ENCODE measurements around the gene ATCAY.

The ATCAY gene

DNA sequence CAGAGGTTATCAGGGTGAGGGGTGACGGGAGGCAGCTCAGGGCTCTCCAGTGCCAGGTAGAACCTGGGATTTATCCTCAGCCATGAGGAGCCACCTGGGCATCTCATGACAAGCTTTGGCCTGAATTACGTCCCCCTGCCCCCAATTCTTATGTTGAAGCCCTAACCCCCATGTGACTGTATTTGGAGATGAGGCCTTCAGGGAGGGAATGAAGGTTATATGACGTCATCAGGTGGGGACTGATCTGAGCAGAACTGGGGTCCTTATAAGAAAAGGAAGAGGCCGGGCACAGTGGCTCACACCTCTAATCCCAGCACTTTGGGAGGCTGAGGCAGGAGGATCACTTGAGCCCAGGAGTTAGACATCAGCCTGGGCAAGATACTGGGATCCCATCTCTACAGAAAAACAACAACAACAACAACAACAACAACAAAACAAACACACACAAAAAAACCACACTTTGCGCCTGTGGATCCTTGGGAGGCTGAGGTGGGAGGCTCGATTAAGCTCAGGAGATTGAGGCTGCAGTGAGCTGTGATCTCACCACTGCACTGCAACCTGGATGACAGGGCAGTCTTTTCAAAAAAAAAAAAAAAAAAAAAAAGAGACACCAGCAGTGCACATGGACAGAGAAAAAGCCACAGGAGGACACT is 30.0 kb upstream of the ATCAY start:
- DNase-seq (ENCODE audit: low read depth), result no peak

DNA sequence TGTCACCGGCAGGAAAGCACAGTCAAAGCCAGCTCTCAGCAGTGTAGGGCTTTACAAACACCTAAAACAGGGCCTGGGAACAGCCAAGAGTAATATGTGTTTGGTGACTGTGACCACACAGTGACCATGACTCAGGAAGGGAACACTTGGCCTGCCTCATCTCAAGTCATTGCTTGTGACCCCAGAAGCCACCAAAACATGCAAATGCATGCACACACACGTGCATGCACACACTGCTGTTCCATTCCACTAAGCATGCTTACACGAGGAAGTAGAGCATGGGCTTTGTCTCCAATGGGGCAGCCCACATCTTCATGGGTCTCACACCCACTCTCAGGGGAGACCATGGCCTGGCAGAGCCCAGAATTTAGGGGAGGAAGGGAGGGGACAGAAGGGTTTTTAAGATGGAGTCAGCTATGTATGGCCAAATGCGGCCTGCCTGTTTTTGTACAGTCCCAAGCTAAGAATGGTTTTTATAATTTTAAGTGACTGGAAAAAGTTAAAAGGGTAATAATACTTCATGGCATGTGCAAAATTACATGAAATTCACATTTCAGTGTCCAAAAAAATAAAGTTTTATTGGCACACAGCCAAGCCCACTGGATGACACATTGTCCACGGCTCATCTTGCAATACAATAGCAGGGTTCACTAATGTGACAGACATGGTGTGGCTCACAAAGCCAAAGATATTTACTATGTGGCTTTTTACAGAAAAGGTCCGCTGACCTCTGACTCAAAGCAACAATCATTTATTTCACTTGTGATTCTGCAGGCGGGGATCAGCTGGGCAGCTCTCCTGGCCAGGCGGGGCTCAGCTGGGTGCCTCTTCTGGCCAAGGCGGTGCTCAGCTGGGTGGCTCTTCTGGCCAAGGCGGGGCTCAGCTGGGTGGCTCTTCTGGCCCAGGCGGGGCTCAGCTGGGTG is 29.0 kb upstream of the ATCAY start:
- TF ChIP-seq MYC (IDR thresholded peaks at IDR 0.05; ENCODE audit: low read depth, low read length) (no peak), POLR2A (IDR thresholded peaks at IDR 0.05; ENCODE audit: extremely low read depth, insufficient read length) (no peak)
- TF ChIP-seq, protein P1, sequence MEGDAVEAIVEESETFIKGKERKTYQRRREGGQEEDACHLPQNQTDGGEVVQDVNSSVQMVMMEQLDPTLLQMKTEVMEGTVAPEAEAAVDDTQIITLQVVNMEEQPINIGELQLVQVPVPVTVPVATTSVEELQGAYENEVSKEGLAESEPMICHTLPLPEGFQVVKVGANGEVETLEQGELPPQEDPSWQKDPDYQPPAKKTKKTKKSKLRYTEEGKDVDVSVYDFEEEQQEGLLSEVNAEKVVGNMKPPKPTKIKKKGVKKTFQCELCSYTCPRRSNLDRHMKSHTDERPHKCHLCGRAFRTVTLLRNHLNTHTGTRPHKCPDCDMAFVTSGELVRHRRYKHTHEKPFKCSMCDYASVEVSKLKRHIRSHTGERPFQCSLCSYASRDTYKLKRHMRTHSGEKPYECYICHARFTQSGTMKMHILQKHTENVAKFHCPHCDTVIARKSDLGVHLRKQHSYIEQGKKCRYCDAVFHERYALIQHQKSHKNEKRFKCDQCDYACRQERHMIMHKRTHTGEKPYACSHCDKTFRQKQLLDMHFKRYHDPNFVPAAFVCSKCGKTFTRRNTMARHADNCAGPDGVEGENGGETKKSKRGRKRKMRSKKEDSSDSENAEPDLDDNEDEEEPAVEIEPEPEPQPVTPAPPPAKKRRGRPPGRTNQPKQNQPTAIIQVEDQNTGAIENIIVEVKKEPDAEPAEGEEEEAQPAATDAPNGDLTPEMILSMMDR (IDR thresholded peaks at IDR 0.05; ENCODE audit: low read depth, low read length), result no peak
- TF ChIP-seq, protein P2, sequence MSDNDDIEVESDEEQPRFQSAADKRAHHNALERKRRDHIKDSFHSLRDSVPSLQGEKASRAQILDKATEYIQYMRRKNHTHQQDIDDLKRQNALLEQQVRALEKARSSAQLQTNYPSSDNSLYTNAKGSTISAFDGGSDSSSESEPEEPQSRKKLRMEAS (IDR thresholded peaks at IDR 0.05; ENCODE audit: low read depth, low read length), result no peak
- no peak for DNase-seq (ENCODE audit: low read depth)
- no peak overlapping the region for H3K4me3 ChIP-seq (ENCODE audit: low read depth, low read length)

More for the DNA sequence above, 30.0 kb upstream of the ATCAY start:
- TF ChIP-seq, protein P1 (IDR thresholded peaks at IDR 0.05; ENCODE audit: low read depth, low read length), result no peak
- TF ChIP-seq MYC (IDR thresholded peaks at IDR 0.05; ENCODE audit: low read depth, low read length) (no peak), POLR2A (IDR thresholded peaks at IDR 0.05; ENCODE audit: extremely low read depth, insufficient read length) (no peak)
- TF ChIP-seq, protein P2 (IDR thresholded peaks at IDR 0.05; ENCODE audit: low read depth, low read length), result no peak
- H3K4me3 ChIP-seq (ENCODE audit: low read depth, low read length), result no peak overlapping the region

DNA sequence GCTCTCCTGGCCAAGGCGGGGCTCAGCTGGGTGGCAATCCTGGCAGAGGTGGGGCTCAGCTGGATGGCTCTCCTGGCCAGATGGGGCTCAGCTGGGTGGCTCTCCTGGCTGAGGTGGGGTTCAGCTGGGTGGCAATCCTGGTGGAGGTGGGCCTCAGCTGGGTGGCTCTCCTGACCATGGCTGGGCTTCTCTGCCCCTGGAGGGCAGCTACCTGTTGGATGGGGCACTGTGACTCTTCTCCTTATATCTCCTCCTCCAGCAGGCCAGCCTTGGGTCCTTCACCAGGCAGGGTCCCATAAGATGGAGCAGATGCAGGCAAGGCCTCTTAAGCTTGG is 28.3 kb upstream of the ATCAY start:
- no peak for DNase-seq (ENCODE audit: low read depth)
- TF ChIP-seq, protein P1 (IDR thresholded peaks at IDR 0.05; ENCODE audit: low read depth, low read length), result no peak
- no peak for TF ChIP-seq POLR2A (IDR thresholded peaks at IDR 0.05; ENCODE audit: extremely low read depth, insufficient read length)
- TF ChIP-seq, protein P2 (IDR thresholded peaks at IDR 0.05; ENCODE audit: low read depth, low read length), result no peak
- TF ChIP-seq MYC (IDR thresholded peaks at IDR 0.05; ENCODE audit: low read depth, low read length), result no peak
- H3K4me3 ChIP-seq (ENCODE audit: low read depth, low read length), result no peak overlapping the region

DNA sequence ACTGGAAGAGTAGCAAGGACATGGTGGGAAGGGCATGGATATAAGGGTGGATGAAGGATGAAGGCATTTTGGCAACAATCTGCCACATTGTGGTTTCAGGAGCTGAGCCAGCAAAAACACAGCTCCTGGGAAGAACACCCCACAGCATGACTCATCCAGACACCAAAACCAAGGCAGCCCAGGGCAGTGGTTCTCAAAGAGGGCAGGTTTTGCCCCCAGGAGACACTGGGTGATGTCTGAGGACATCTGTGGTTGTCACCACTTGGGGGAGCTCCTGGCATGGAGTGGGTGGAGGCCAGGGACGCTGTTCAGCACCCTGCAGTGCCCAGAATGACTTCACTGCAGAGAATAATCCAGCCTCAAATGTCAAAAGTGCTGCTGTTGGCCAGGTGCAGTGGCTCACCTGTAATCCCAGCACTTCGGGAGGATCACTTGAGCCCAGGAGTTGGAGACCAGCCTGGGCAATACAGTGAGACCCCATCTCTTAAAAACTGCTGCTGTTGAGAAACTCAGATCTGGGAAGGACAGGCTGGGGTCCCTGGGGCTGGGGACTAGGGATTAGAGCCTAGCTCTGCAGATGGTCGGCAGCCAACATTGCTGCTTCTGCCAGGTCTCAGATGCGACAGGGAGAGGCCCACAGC is 27.8 kb upstream of the ATCAY start:
- DNase-seq (ENCODE audit: low read depth), result peak; percentile 76
- no peak for TF ChIP-seq POLR2A (IDR thresholded peaks at IDR 0.05; ENCODE audit: extremely low read depth, insufficient read length)
- TF ChIP-seq, protein P1 (IDR thresholded peaks at IDR 0.05; ENCODE audit: low read depth, low read length), result peak; percentile 50
- no peak overlapping the region for H3K4me3 ChIP-seq (ENCODE audit: low read depth, low read length)

DNA sequence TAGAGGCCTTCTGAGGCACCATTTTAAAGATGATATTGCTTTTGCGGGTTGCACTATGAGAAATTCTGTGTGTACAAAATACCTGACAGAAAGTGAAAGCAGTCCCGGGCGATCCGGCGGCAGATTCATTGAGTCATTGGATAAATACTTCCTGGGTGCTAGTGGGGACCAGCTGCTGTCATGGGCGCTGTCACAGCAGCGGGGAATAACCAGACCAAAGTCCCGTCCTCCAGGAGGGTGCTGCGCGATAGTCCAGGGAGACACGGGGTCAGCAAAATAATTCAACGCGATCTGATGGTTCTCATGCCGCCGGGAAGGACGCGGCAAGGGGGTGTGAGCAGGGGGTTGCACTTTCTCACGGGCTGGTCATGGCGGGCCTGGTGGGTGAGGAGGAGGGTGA is 25.2 kb upstream of the ATCAY start:
- TF ChIP-seq, protein P2 (IDR thresholded peaks at IDR 0.05; ENCODE audit: low read depth, low read length), result no peak
- TF ChIP-seq MYC (IDR thresholded peaks at IDR 0.05; ENCODE audit: low read depth, low read length) (no peak), POLR2A (IDR thresholded peaks at IDR 0.05; ENCODE audit: extremely low read depth, insufficient read length) (no peak)
- TF ChIP-seq, protein P1 (IDR thresholded peaks at IDR 0.05; ENCODE audit: low read depth, low read length), result no peak
- no peak overlapping the region for H3K4me3 ChIP-seq (ENCODE audit: low read depth, low read length)
- DNase-seq (ENCODE audit: low read depth), result no peak
